Osteoblast (primary cell): Measurements from ENCODE around the gene FOXN4. TPM values are rescaled to one million over a fixed set of nuclear protein-coding genes. Genes with fewer than 3 reads are reported as not detected.

Source experiments
- DNase-seq: peaks from one replicate; pipeline ENCODE4 v3.0.0; 2011; ENCODE audit warnings: low spot score, mixed read lengths; ENCODE audit not compliant: insufficient read length; ENCODE audit errors: missing footprints
- H2AFZ ChIP-seq: 2 replicates; pipeline ENCODE4 v1.6.0; 2011; ENCODE audit warnings: mild to moderate bottlenecking, low read length
- H3K27ac ChIP-seq: 2 replicates; pipeline ENCODE4 v1.5.1; 2011; ENCODE audit warnings: mild to moderate bottlenecking, low read depth, low read length, moderate library complexity
- H3K27me3 ChIP-seq: 2 replicates; pipeline ENCODE4 v1.6.0; 2012; ENCODE audit warnings: mild to moderate bottlenecking, control low read depth, inconsistent platforms, low read length, moderate library complexity; ENCODE audit not compliant: insufficient read depth
- H3K36me3 ChIP-seq: 2 replicates; pipeline ENCODE4 v1.5.1; 2011; ENCODE audit warnings: mild to moderate bottlenecking, low read length, control low read depth, moderate library complexity; ENCODE audit not compliant: insufficient read depth
- H3K4me1 ChIP-seq: 2 replicates; pipeline ENCODE4 v1.5.1; 2011; ENCODE audit warnings: mild to moderate bottlenecking, low read length, control low read depth, moderate library complexity; ENCODE audit not compliant: insufficient read depth
- H3K4me2 ChIP-seq: 2 replicates; pipeline ENCODE4 v1.6.0; 2011; ENCODE audit warnings: mild to moderate bottlenecking, low read length; ENCODE audit not compliant: insufficient read depth
- H3K4me3 ChIP-seq: fragments of 200-600 bp; sonication (generic); 3 replicates; pipeline ENCODE4 v1.5.1; 2012; ENCODE audit warnings: mild to moderate bottlenecking, low read length, inconsistent platforms; ENCODE audit not compliant: insufficient read depth
- H3K79me2 ChIP-seq: 2 replicates; pipeline ENCODE4 v1.6.0; 2012; ENCODE audit warnings: mild to moderate bottlenecking, low read length, control low read depth, inconsistent platforms; ENCODE audit not compliant: insufficient read depth
- H3K9me3 ChIP-seq: 2 replicates; pipeline ENCODE4 v1.5.1; 2011; ENCODE audit warnings: low read depth, low read length, control low read depth
- H4K20me1 ChIP-seq: 2 replicates; pipeline ENCODE4 v1.6.0; 2012; ENCODE audit warnings: mild to moderate bottlenecking, low read length, control low read depth; ENCODE audit not compliant: insufficient read depth
- total RNA-seq: library from RNA; depleted of rRNA; stranded (reverse); fragments of >200 nt; gene quantifications from 2 replicates; pipeline ENCODE4 v1.2.3, GENCODE V29; 2012
- TF ChIP-seq, protein P1 (sequence below): IDR thresholded peaks from 2 replicates; pipeline ENCODE4 v1.5.1; 2011; ENCODE audit warnings: mild to moderate bottlenecking, low read depth, low read length, moderate library complexity; ENCODE audit errors: extremely low read depth

FOXN4 gene
- total RNA-seq, 1 donor, result not detected

DNA sequence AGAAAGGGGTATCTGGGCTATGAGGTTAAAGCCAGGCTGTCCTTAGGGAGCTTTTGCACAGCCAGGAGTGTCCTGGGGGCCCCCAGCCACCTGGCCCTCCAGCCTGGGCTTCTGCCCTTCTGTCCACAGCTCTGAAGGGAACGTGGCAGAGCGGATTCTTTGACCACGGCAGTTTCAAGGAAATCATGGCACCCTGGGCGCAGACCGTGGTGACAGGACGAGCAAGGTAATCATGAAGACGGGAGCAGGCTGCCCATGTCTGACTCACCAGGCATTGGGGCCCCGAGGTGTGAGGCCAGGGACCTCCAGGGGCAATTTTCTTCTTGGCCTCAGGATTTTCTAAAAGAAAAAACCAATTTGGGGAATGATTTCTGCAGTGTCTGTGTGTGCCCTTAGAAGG is 53.1 kb downstream of the FOXN4 start:
- no peaks in the 10 kb centered on the region for H4K20me1 ChIP-seq
- no peaks in the 10 kb centered on the region for H3K36me3 ChIP-seq
- H3K9me3 ChIP-seq, result peaks cover 4% of the 10 kb centered on the region
- TF ChIP-seq, protein P1, sequence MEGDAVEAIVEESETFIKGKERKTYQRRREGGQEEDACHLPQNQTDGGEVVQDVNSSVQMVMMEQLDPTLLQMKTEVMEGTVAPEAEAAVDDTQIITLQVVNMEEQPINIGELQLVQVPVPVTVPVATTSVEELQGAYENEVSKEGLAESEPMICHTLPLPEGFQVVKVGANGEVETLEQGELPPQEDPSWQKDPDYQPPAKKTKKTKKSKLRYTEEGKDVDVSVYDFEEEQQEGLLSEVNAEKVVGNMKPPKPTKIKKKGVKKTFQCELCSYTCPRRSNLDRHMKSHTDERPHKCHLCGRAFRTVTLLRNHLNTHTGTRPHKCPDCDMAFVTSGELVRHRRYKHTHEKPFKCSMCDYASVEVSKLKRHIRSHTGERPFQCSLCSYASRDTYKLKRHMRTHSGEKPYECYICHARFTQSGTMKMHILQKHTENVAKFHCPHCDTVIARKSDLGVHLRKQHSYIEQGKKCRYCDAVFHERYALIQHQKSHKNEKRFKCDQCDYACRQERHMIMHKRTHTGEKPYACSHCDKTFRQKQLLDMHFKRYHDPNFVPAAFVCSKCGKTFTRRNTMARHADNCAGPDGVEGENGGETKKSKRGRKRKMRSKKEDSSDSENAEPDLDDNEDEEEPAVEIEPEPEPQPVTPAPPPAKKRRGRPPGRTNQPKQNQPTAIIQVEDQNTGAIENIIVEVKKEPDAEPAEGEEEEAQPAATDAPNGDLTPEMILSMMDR, result no peak
- no peaks in the 10 kb centered on the region for H3K27me3 ChIP-seq
- no peaks in the 10 kb centered on the region for H3K4me1 ChIP-seq
- no peak overlapping the region for H3K4me2 ChIP-seq
- H2AFZ ChIP-seq, result no peak overlapping the region
- peak; percentile 6 for DNase-seq
- H3K4me3 ChIP-seq, result no peak overlapping the region
- no peak overlapping the region for H3K27ac ChIP-seq
- no peaks in the 10 kb centered on the region for H3K79me2 ChIP-seq

DNA sequence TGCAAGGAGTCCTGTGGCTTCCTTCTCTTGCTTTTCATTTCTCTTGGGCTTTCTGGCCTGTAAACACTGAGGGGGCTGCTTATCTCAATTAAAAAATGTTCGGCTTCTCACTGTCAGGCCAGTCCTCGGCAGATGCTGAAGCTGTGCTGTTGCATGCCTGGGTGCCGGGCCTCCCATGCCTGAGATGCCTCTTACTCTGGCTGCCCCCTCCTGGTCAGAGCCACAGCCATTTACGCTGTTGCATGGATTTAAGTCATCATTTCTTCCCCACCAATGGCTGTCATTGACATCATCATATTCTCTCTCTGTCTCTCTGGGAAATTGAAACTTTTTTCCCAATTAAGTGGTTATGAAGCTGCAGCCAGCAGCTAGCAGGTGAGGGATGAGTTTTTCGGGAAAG is 53.7 kb downstream of the FOXN4 start:
- Histone ChIP-seq H3K27ac (no peak overlapping the region), H3K27me3 (no peaks in the 10 kb centered on the region), H3K4me3 (no peak overlapping the region), H3K4me1 (no peaks in the 10 kb centered on the region), H4K20me1 (no peaks in the 10 kb centered on the region), H3K36me3 (no peaks in the 10 kb centered on the region), H2AFZ (no peak overlapping the region), H3K79me2 (no peaks in the 10 kb centered on the region), H3K9me3 (peaks cover 4% of the 10 kb centered on the region), H3K4me2 (no peak overlapping the region)
- TF ChIP-seq, protein P1, result peak; percentile 39
- DNase-seq, result peak; percentile 58

DNA sequence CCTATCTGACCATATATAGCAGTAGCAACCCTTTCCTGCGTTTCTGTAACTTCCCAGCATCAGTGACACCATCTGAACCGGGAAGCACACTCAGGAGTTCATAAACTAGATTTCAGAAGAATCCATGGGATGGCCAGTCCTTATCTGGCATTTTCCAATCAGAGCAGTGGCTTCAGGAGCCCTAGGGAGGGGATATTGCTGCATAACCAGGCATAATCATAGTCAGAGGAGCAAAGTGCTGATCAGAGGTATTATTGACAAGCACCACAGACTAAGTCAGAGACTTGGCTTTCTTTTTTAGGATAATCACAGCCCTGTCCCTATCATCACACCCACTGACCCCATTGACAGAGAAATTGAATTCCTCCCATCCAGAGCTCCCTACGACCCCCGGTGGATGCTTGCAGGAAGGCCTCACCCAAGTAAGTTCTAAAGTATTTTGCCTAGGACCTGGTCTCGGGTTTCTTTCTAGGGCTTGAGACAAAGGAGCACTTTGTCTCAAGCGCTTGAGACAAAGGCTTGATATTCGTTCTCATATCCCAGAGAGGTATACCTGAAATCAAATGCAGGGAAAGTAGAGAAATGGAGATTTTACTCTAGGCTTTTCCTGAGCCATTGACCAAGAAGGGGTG is 55.1 kb downstream of the FOXN4 start:
- Histone ChIP-seq H2AFZ (no peak overlapping the region), H3K9me3 (peaks cover 4% of the 10 kb centered on the region), H3K79me2 (no peaks in the 10 kb centered on the region), H3K4me2 (no peak overlapping the region), H3K27me3 (no peaks in the 10 kb centered on the region), H3K27ac (no peak overlapping the region), H3K36me3 (no peaks in the 10 kb centered on the region), H3K4me3 (no peak overlapping the region), H3K4me1 (no peaks in the 10 kb centered on the region), H4K20me1 (no peaks in the 10 kb centered on the region)
- DNase-seq, result peak; percentile 11
- TF ChIP-seq, protein P1, result no peak

DNA sequence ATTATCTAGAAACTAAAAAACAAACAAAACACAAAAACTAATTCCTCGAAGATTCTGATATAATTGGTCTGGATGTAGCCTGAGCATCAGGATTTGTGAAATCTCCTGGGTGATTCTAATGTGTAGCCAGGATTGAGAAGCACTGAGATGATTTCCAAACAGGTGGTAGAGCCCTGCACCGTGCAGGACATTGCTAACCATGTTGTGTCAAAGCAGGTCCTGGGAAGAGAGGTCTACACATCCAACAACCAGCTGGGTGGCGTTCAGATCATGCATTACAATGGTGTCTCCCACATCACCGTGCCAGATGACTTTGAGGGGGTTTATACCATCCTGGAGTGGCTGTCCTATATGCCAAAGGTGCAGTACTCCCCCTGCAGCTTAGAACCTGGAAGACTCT is 56.3 kb downstream of the FOXN4 start:
- peak; percentile 9 for DNase-seq
- no peak overlapping the region for H3K27ac ChIP-seq

More for the DNA sequence above, 56.3 kb downstream of the FOXN4 start:
- no peak overlapping the region for H3K4me3 ChIP-seq
- no peaks in the 10 kb centered on the region for H3K79me2 ChIP-seq
- no peak overlapping the region for H2AFZ ChIP-seq
- TF ChIP-seq, protein P1, result no peak
- no peaks in the 10 kb centered on the region for H4K20me1 ChIP-seq
- H3K27me3 ChIP-seq, result no peaks in the 10 kb centered on the region
- H3K36me3 ChIP-seq, result no peaks in the 10 kb centered on the region
- no peaks in the 10 kb centered on the region for H3K4me1 ChIP-seq
- H3K9me3 ChIP-seq, result peaks cover 4% of the 10 kb centered on the region
- no peak overlapping the region for H3K4me2 ChIP-seq
